ENCODE data around the gene SDC3. TPM values are rescaled to one million over a fixed set of nuclear protein-coding genes. Genes with fewer than 3 reads are reported as not detected.

SDC3 gene
- total RNA-seq, 1 experiment from 2014 or later: 7.7 TPM

GRCh38 chr1:30886710-30887428 lies 21.7 kb downstream of the SDC3 start:
- ChIA-PET CTCF (no interaction called here), POLR2A (ENCODE audit: low non-redundant PET) (no interaction called here)
- no peaks in the 10 kb centered on the region for H3K27me3 ChIP-seq (replicated peaks; ENCODE audit: insufficient read depth, low read depth, low read length, poor library complexity)
- TF ChIP-seq, protein P1, sequence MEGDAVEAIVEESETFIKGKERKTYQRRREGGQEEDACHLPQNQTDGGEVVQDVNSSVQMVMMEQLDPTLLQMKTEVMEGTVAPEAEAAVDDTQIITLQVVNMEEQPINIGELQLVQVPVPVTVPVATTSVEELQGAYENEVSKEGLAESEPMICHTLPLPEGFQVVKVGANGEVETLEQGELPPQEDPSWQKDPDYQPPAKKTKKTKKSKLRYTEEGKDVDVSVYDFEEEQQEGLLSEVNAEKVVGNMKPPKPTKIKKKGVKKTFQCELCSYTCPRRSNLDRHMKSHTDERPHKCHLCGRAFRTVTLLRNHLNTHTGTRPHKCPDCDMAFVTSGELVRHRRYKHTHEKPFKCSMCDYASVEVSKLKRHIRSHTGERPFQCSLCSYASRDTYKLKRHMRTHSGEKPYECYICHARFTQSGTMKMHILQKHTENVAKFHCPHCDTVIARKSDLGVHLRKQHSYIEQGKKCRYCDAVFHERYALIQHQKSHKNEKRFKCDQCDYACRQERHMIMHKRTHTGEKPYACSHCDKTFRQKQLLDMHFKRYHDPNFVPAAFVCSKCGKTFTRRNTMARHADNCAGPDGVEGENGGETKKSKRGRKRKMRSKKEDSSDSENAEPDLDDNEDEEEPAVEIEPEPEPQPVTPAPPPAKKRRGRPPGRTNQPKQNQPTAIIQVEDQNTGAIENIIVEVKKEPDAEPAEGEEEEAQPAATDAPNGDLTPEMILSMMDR (conservative IDR thresholded peaks at IDR 0.05; ENCODE audit: low read depth, low read length): no peak
- TF ChIP-seq EZH2 (IDR thresholded peaks at IDR 0.05; ENCODE audit: borderline replicate concordance, low read depth, low read length, poor library complexity, severe bottlenecking): no peak
- H3K27ac ChIP-seq (ENCODE audit: low read depth, low read length, poor library complexity, severe bottlenecking): no peak overlapping the region
- H3K36me3 ChIP-seq (ENCODE audit: insufficient read depth, low read length, poor library complexity, severe bottlenecking): no peaks in the 10 kb centered on the region
- no peak overlapping the region for H3K4me3 ChIP-seq (ENCODE audit: low read depth, low read length, poor library complexity, severe bottlenecking)
- no peaks in the 10 kb centered on the region for H3K9me3 ChIP-seq (ENCODE audit: low read depth, low read length, poor library complexity, severe bottlenecking)
- intact Hi-C loops (cut with micrococcal nuclease; ENCODE audit: unreplicated experiment): no loop called here
- no TSS peak for BruUV-seq (replicated peaks)
- H3K4me1 ChIP-seq (ENCODE audit: insufficient read depth, low read length, poor library complexity, severe bottlenecking): peaks cover 9% of the 10 kb centered on the region
- no peak for DNase-seq (ENCODE audit: low spot score)

- H3K4me1 ChIP-seq (ENCODE audit: insufficient read depth, low read length, poor library complexity, severe bottlenecking): peaks cover 9% of the 10 kb centered on the region
- H3K36me3 ChIP-seq (ENCODE audit: insufficient read depth, low read length, poor library complexity, severe bottlenecking): no peaks in the 10 kb centered on the region
- H3K4me3 ChIP-seq (ENCODE audit: low read depth, low read length, poor library complexity, severe bottlenecking): no peak overlapping the region
- no peak overlapping the region for H3K27ac ChIP-seq (ENCODE audit: low read depth, low read length, poor library complexity, severe bottlenecking)
- ChIA-PET POLR2A (ENCODE audit: low non-redundant PET) (no interaction called here), CTCF (no interaction called here)
- TF ChIP-seq EZH2 (IDR thresholded peaks at IDR 0.05; ENCODE audit: borderline replicate concordance, low read depth, low read length, poor library complexity, severe bottlenecking): no peak
- TF ChIP-seq, protein P1 (conservative IDR thresholded peaks at IDR 0.05; ENCODE audit: low read depth, low read length): no peak
- H3K27me3 ChIP-seq (replicated peaks; ENCODE audit: insufficient read depth, low read depth, low read length, poor library complexity): no peaks in the 10 kb centered on the region
- intact Hi-C loops (cut with micrococcal nuclease; ENCODE audit: unreplicated experiment): no loop called here
- no peak for DNase-seq (ENCODE audit: low spot score)
- H3K9me3 ChIP-seq (ENCODE audit: low read depth, low read length, poor library complexity, severe bottlenecking): no peaks in the 10 kb centered on the region
- BruUV-seq (replicated peaks): no TSS peak
Measured at GRCh38 chr1:30885570-30886522, 22.7 kb downstream of the SDC3 start.

GRCh38 chr1:30884723-30885122 lies 23.8 kb downstream of the SDC3 start:
- Histone ChIP-seq H3K36me3 (ENCODE audit: insufficient read depth, low read length, poor library complexity, severe bottlenecking) (no peaks in the 10 kb centered on the region), H3K27ac (ENCODE audit: low read depth, low read length, poor library complexity, severe bottlenecking) (no peak overlapping the region), H3K4me3 (ENCODE audit: low read depth, low read length, poor library complexity, severe bottlenecking) (no peak overlapping the region), H3K27me3 (replicated peaks; ENCODE audit: insufficient read depth, low read depth, low read length, poor library complexity) (no peaks in the 10 kb centered on the region), H3K9me3 (ENCODE audit: low read depth, low read length, poor library complexity, severe bottlenecking) (no peaks in the 10 kb centered on the region), H3K4me1 (ENCODE audit: insufficient read depth, low read length, poor library complexity, severe bottlenecking) (peaks cover 10% of the 10 kb centered on the region)
- TF ChIP-seq EZH2 (IDR thresholded peaks at IDR 0.05; ENCODE audit: borderline replicate concordance, low read depth, low read length, poor library complexity, severe bottlenecking): no peak
- TF ChIP-seq, protein P1 (conservative IDR thresholded peaks at IDR 0.05; ENCODE audit: low read depth, low read length): no peak
- ChIA-PET CTCF (no interaction called here), POLR2A (ENCODE audit: low non-redundant PET) (no interaction called here)
- intact Hi-C loops (cut with micrococcal nuclease; ENCODE audit: unreplicated experiment): no loop called here
- DNase-seq (ENCODE audit: low spot score): no peak
- no TSS peak for BruUV-seq (replicated peaks)
